A549 (cell line): ENCODE data around the gene THBS2. TPM values are rescaled to one million over a fixed set of nuclear protein-coding genes. Genes with fewer than 3 reads are reported as not detected.

Experiments
- ATAC-seq, 2 experiments: fragments of 200-7000 bp in 1 of 2; fragments of >200 bp in 1 of 2; cut with Nextera tagmentation in 1 of 2; cut with Tn5 transposase in 1 of 2; 3 replicates each; pipeline versions ENCODE4 v1.8.0 to v1.9.1; 2018 to 2020; ENCODE audit warnings: mild to moderate bottlenecking in 1 of 2, moderate library complexity in 1 of 2
- CTCF ChIA-PET: fragments of 300-600 bp; sonication (Branson Sonifier 250); formaldehyde crosslinking; extraction: SDS; loops from one replicate; lab custom pipeline; 2021; ENCODE audit warnings: antibody characterized with exemption, inconsistent platforms; lab: Yijun Ruan, JAX
- POLR2A ChIA-PET: fragments of 350-600 bp; formaldehyde crosslinking; extraction: SDS; loops from one replicate; lab custom pipeline; 2021; ENCODE audit warnings: antibody characterized with exemption, inconsistent platforms; lab: Yijun Ruan, JAX
- DNase-seq, 2 experiments: peaks; one replicate each; pipeline versions ENCODE4 v3.0.0 to v3.0.0-alpha.2; 2011 to 2016; ENCODE audit warnings: low read depth in 1 of 2, low spot score in 1 of 2
- FAIRE-seq: peaks from 2 replicates; lab custom pipeline; 2011; peaks lifted over from hg19 to GRCh38; lab: Jason Lieb, UNC
- H3K27ac ChIP-seq, 2 experiments: fragments of >200 bp; sonication (Bioruptor Twin); formaldehyde crosslinking; 3 replicates each; pipeline ENCODE4 v1.5.1; 2016 to 2017
- H3K4me1 ChIP-seq: fragments of >200 bp; sonication (Bioruptor Twin); formaldehyde crosslinking; 3 replicates; pipeline ENCODE4 v1.6.1; 2016
- H3K4me2 ChIP-seq: fragments of >200 bp; sonication (Bioruptor Twin); formaldehyde crosslinking; 3 replicates; pipeline ENCODE4 v1.6.1; 2016
- H3K4me3 ChIP-seq: fragments of >200 bp; sonication (Bioruptor Twin); formaldehyde crosslinking; 3 replicates; pipeline ENCODE4 v1.5.1; 2016
- H3K9me3 ChIP-seq: fragments of >200 bp; sonication (Bioruptor Twin); formaldehyde crosslinking; 3 replicates; pipeline ENCODE4 v1.6.1; 2016
- CHD4 ChIP-seq: fragments of 200-600 bp; sonication (generic); IDR thresholded peaks from 2 replicates; pipeline ENCODE4 v1.6.1; 2016; ENCODE audit warnings: antibody characterized with exemption, mild to moderate bottlenecking, borderline replicate concordance
- CTCF ChIP-seq: fragments of >200 bp; sonication (Bioruptor Twin); formaldehyde crosslinking; IDR thresholded peaks from 3 replicates; pipeline ENCODE4 v1.5.1; 2016
- EHF ChIP-seq: fragments of 250-450 bp; sonication (Bioruptor Pico); IDR thresholded peaks from 2 replicates; pipeline ENCODE4 v1.5.0; 2020; ENCODE audit warnings: mild to moderate bottlenecking
- EP300 ChIP-seq, 2 experiments: fragments of >200 bp; sonication (Bioruptor Twin); formaldehyde crosslinking; IDR thresholded peaks; 2 replicates in 1 of 2; 3 replicates in 1 of 2; pipeline ENCODE4 v1.6.1; 2016 to 2017
- ESRRA ChIP-seq: fragments of 150-350 bp; IDR thresholded peaks from 2 replicates; pipeline ENCODE4 v1.6.1; 2014; ENCODE audit warnings: mild to moderate bottlenecking, low read length, borderline replicate concordance
- HEYL ChIP-seq: fragments of 250-450 bp; sonication (Bioruptor Pico); IDR thresholded peaks from 2 replicates; pipeline ENCODE4 v1.8.0; 2021; ENCODE audit warnings: mild to moderate bottlenecking, moderate library complexity
- HOXB13 ChIP-seq: fragments of 250-450 bp; sonication (Bioruptor Pico); IDR thresholded peaks from 2 replicates; pipeline ENCODE4 v1.5.0; 2020; ENCODE audit warnings: low read depth, mild to moderate bottlenecking, moderate library complexity
- HOXB5 ChIP-seq: fragments of 250-450 bp; sonication (Bioruptor Pico); IDR thresholded peaks from 2 replicates; pipeline ENCODE4 v1.5.0; 2020; ENCODE audit warnings: mild to moderate bottlenecking, moderate library complexity
- MAFK ChIP-seq: fragments of 450-650 bp; IDR thresholded peaks from 2 replicates; pipeline ENCODE4 v1.6.1; 2014; ENCODE audit not compliant: partially characterized antibody
- NPAS2 ChIP-seq: fragments of 250-450 bp; sonication (Bioruptor Pico); IDR thresholded peaks from 2 replicates; pipeline ENCODE4 v1.8.0; 2022; ENCODE audit warnings: mild to moderate bottlenecking, moderate library complexity, borderline replicate concordance
- NR3C1 ChIP-seq: fragments of >200 bp; sonication (Bioruptor Twin); formaldehyde crosslinking; IDR thresholded peaks from 3 replicates; pipeline ENCODE4 v1.6.1; 2017
- PHF8 ChIP-seq: fragments of 200-600 bp; sonication (generic); IDR thresholded peaks from 2 replicates; pipeline ENCODE4 v1.6.1; 2016; ENCODE audit warnings: low read depth, mild to moderate bottlenecking, antibody characterized with exemption, moderate library complexity, borderline replicate concordance
- POLR2AphosphoS2 ChIP-seq: conservative IDR thresholded peaks from 2 replicates; pipeline ENCODE4 v1.6.1; 2012; ENCODE audit warnings: low read length, improper control_type of control experiment, inconsistent platforms
- RAD21 ChIP-seq, 2 experiments: fragments of >200 bp in 1 of 2; sonication (Bioruptor Twin) in 1 of 2; formaldehyde crosslinking in 1 of 2; IDR thresholded peaks in 1 of 2; conservative IDR thresholded peaks in 1 of 2; 2 replicates in 1 of 2; 3 replicates in 1 of 2; pipeline ENCODE4 v1.6.1; 2012 to 2018; ENCODE audit warnings: inconsistent platforms in 1 of 2
- REST ChIP-seq: fragments of 200-600 bp; sonication (generic); IDR thresholded peaks from 2 replicates; pipeline ENCODE4 v1.6.1; 2016; ENCODE audit warnings: antibody characterized with exemption, mild to moderate bottlenecking, moderate library complexity
- SMC3 ChIP-seq: fragments of >200 bp; sonication (Bioruptor Twin); formaldehyde crosslinking; IDR thresholded peaks from 3 replicates; pipeline ENCODE4 v1.6.1; 2018; ENCODE audit warnings: inconsistent platforms
- TFCP2L1 ChIP-seq: fragments of 250-450 bp; sonication (Bioruptor Pico); IDR thresholded peaks from 2 replicates; pipeline ENCODE4 v1.5.0; 2021; ENCODE audit warnings: mild to moderate bottlenecking
- TP53 ChIP-seq: fragments of 250-450 bp; sonication (Bioruptor Pico); IDR thresholded peaks from 2 replicates; pipeline ENCODE4 v1.5.0; 2021; ENCODE audit warnings: mild to moderate bottlenecking, moderate library complexity
- ZC3H11A ChIP-seq: fragments of 450-650 bp; IDR thresholded peaks from 2 replicates; pipeline ENCODE4 v1.6.1; 2014; ENCODE audit warnings: antibody characterized with exemption, mild to moderate bottlenecking
- ZNF302 ChIP-seq: fragments of 250-450 bp; sonication (Bioruptor Pico); IDR thresholded peaks from 2 replicates; pipeline ENCODE4 v1.9.0; 2021; ENCODE audit warnings: inconsistent platforms, mild to moderate bottlenecking, moderate library complexity
- ZSCAN20 ChIP-seq: fragments of 250-450 bp; sonication (Bioruptor Pico); IDR thresholded peaks from 2 replicates; pipeline ENCODE4 v1.8.0; 2022; ENCODE audit warnings: mild to moderate bottlenecking, moderate library complexity
- WGBS: methylation state at CpG from one replicate; pipeline ENCODE4 v1.1.6; 2017; ENCODE audit errors: missing lambda C conversion rate; 5-methylcytosine and 5-hydroxymethylcytosine counted together
- polyA plus RNA-seq, 4 experiments: library from polyadenylated mRNA; depleted of rRNA in 3 of 4; stranded (reverse); fragments of >200 nt; fragmentation: RNase III in 1 of 4; extraction: RNeasy Plus Mini Kit Qiagen cat#74134 plus additional on column Dnase treatment in 1 of 4; gene quantifications; 2 replicates in 3 of 4; 3 replicates in 1 of 4; pipeline ENCODE4 v1.2.3, GENCODE V29; 2011 to 2017
- TF ChIP-seq, protein P1 (sequence below): fragments of 250-450 bp; sonication (Bioruptor Pico); IDR thresholded peaks from 2 replicates; pipeline ENCODE4 v1.5.0; 2021; ENCODE audit warnings: mild to moderate bottlenecking, moderate library complexity, borderline replicate concordance
- TF ChIP-seq, protein P2 (sequence below): fragments of 150-350 bp; IDR thresholded peaks from 2 replicates; pipeline ENCODE4 v1.6.1; 2014; ENCODE audit warnings: low read depth, mild to moderate bottlenecking, low read length
- TF ChIP-seq, protein P3 (sequence below): fragments of >200 bp; sonication (Bioruptor Twin); formaldehyde crosslinking; IDR thresholded peaks from 2 replicates; pipeline ENCODE4 v1.6.1; 2016

Gene THBS2
- polyA plus RNA-seq, 2 of the 4 experiments (the other 2 are of a cell fraction) = 0.01 to 0.06 TPM

GRCh38 chr6:169171016-169171415 lies 82.6 kb downstream of the THBS2 start:
- TF ChIP-seq NPAS2 (CRISPR knock-in tag) (no peak), EP300 (IDR thresholded peaks at IDR 0.05) (no peak), HOXB13 (no peak), NR3C1 (no peak), HOXB5 (CRISPR knock-in tag) (no peak), MAFK (no peak), SMC3 (no peak), POLR2AphosphoS2 (no peak), TFCP2L1 (CRISPR knock-in tag) (no peak)
- TF ChIP-seq, protein P1, sequence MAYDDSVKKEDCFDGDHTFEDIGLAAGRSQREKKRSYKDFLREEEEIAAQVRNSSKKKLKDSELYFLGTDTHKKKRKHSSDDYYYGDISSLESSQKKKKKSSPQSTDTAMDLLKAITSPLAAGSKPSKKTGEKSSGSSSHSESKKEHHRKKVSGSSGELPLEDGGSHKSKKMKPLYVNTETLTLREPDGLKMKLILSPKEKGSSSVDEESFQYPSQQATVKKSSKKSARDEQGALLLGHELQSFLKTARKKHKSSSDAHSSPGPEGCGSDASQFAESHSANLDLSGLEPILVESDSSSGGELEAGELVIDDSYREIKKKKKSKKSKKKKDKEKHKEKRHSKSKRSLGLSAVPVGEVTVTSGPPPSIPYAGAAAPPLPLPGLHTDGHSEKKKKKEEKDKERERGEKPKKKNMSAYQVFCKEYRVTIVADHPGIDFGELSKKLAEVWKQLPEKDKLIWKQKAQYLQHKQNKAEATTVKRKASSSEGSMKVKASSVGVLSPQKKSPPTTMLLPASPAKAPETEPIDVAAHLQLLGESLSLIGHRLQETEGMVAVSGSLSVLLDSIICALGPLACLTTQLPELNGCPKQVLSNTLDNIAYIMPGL = no peak
- TF ChIP-seq, protein P2, sequence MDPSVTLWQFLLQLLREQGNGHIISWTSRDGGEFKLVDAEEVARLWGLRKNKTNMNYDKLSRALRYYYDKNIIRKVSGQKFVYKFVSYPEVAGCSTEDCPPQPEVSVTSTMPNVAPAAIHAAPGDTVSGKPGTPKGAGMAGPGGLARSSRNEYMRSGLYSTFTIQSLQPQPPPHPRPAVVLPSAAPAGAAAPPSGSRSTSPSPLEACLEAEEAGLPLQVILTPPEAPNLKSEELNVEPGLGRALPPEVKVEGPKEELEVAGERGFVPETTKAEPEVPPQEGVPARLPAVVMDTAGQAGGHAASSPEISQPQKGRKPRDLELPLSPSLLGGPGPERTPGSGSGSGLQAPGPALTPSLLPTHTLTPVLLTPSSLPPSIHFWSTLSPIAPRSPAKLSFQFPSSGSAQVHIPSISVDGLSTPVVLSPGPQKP = no peak
- TF ChIP-seq, all 56 proteins: peak for 0
- 75% methylated on average over 14 of the region's 16 CpGs for WGBS
- FAIRE-seq (no peak), DNase-seq (no peak), ATAC-seq (no peak)
- H3K27ac ChIP-seq = no peak overlapping the region
- no peak overlapping the region for H3K4me2 ChIP-seq
- ChIA-PET POLR2A (no interaction called here), CTCF (no interaction called here)
- H3K4me3 ChIP-seq = no peak overlapping the region
- H3K4me1 ChIP-seq = 0 out of 3 replicates have a peak, but pooled peaks cover 6% of the 10 kb centered on the region
- H3K9me3 ChIP-seq = no peaks in the 10 kb centered on the region

DNA sequence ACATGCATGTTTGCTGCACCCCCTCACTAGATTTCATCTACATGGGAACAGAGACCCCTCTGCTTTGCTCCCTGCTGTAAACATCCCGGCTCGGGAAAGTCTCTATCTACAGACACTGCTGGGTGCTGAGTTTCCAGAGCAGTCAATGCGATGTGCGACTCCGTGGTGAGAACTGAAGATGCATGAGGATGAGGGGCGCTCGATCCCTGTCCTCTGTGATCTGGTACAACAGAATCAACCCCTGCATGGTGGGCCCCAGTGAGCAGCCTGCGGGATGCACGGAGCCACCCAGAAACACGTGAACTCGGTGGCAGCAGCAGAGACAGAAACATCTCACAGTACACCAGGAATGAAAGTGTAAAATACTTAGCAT lies 83.1 kb downstream of the THBS2 start:
- POLR2A ChIA-PET = no interaction called here
- TF ChIP-seq CHD4 (no peak), ZSCAN20 (CRISPR knock-in tag) (no peak), MAFK (no peak), EHF (CRISPR knock-in tag) (no peak), CTCF (no peak), PHF8 (no peak), TFCP2L1 (CRISPR knock-in tag) (no peak), NPAS2 (CRISPR knock-in tag) (no peak)
- TF ChIP-seq, protein P3, sequence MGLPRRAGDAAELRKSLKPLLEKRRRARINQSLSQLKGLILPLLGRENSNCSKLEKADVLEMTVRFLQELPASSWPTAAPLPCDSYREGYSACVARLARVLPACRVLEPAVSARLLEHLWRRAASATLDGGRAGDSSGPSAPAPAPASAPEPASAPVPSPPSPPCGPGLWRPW = no peak
- CTCF ChIA-PET = no interaction called here
- H3K4me3 ChIP-seq = no peak overlapping the region
- no peak for DNase-seq
- H3K9me3 ChIP-seq = no peaks in the 10 kb centered on the region
- no peak overlapping the region for H3K4me2 ChIP-seq
- H3K27ac ChIP-seq = no peak overlapping the region
- no peak for ATAC-seq
- FAIRE-seq = no peak
- whole genome bisulfite sequencing = 88% methylated on average over 11 of the region's 11 CpGs
- H3K4me1 ChIP-seq = 0 out of 3 replicates have a peak, but pooled peaks cover 6% of the 10 kb centered on the region

- FAIRE-seq (no peak), ATAC-seq (no peak), DNase-seq (no peak)
- Histone ChIP-seq H3K4me3 (no peak overlapping the region), H3K4me2 (no peak overlapping the region), H3K27ac (no peak overlapping the region), H3K4me1 (0 out of 3 replicates have a peak, but pooled peaks cover 6% of the 10 kb centered on the region), H3K9me3 (no peaks in the 10 kb centered on the region)
- POLR2A ChIA-PET = no interaction called here
- WGBS = 87% methylated on average over 14 of the region's 16 CpGs
- CTCF ChIA-PET = no interaction called here
- TF ChIP-seq ZNF302 = no peak
- no peak for TF ChIP-seq ZC3H11A
- TF ChIP-seq NR3C1 = no peak
- TF ChIP-seq TP53 (CRISPR knock-in tag) = no peak
- TF ChIP-seq RAD21 (conservative IDR thresholded peaks at IDR 0.05 in 1 of 2, IDR thresholded peaks at IDR 0.05 in 1 of 2) = no peak
- TF ChIP-seq REST = no peak
- no peak for TF ChIP-seq HEYL (CRISPR knock-in tag)
- no peak for TF ChIP-seq EHF (CRISPR knock-in tag)
- no peak for TF ChIP-seq ESRRA
- TF ChIP-seq, protein P3 = no peak
These were observed 83.6 kb downstream of the THBS2 start for GRCh38 chr6:169169941-169170582.
